Endothelial cell of umbilical vein (primary cell): ENCODE measurements around the gene AIG1. TPM values are rescaled to one million over a fixed set of nuclear protein-coding genes. Genes with fewer than 3 reads are reported as not detected.

Experiments used
- BruUV-seq: library from RNA; stranded (reverse); fragments of 400-500 nt; replicated peaks from 2 replicates; lab custom pipeline; 2021; lab: Mats Ljungman, UMichigan
- CTCF ChIA-PET: fragments of 300-600, 350-600 bp; sonication (Branson Sonifier 250); formaldehyde crosslinking; loops from one replicate; lab custom pipeline; 2021; ENCODE audit warnings: antibody characterized with exemption, inconsistent platforms; lab: Charles Lee
- POLR2A ChIA-PET: fragments of 300-600, 350-600 bp; sonication (Branson Sonifier 250); formaldehyde crosslinking; loops from one replicate; lab custom pipeline; 2021; ENCODE audit warnings: antibody characterized with exemption, inconsistent platforms; lab: Charles Lee
- DNase-seq: peaks from one replicate; pipeline ENCODE4 v3.0.0-alpha.2; 2011; ENCODE audit warnings: low read depth, low spot score
- FAIRE-seq: peaks from 2 replicates; lab custom pipeline; 2011; peaks lifted over from hg19 to GRCh38; lab: Jason Lieb, UNC
- H2AFZ ChIP-seq: 2 replicates; pipeline ENCODE4 v1.6.0; 2012; ENCODE audit warnings: low read depth, low read length, control low read depth, inconsistent platforms
- H3K27ac ChIP-seq: 2 replicates; pipeline ENCODE4 v1.5.1; 2011; ENCODE audit warnings: low read depth, mild to moderate bottlenecking, control low read depth, low read length, moderate library complexity; ENCODE audit not compliant: insufficient read depth
- H3K27me3 ChIP-seq, 2 experiments: 2 replicates each; pipeline versions ENCODE4 v1.6.0 to v1.6.1; 2011; ENCODE audit warnings: low read length in 2 of 2, mixed read lengths in 1 of 2; ENCODE audit not compliant: control insufficient read depth in 2 of 2, insufficient read depth in 2 of 2
- H3K36me3 ChIP-seq, 2 experiments: 2 replicates in 1 of 2; 3 replicates in 1 of 2; pipeline ENCODE4 v1.5.1; 2011; ENCODE audit warnings: low read length in 2 of 2, mild to moderate bottlenecking in 1 of 2, moderate library complexity in 1 of 2; ENCODE audit not compliant: control insufficient read depth in 2 of 2, insufficient read depth in 2 of 2; ENCODE audit errors: extremely low read depth in 1 of 2
- H3K4me1 ChIP-seq: 3 replicates; pipeline ENCODE4 v1.5.1; 2011; ENCODE audit warnings: mild to moderate bottlenecking, low read length; ENCODE audit not compliant: control insufficient read depth, insufficient read depth; ENCODE audit errors: extremely low read depth
- H3K4me2 ChIP-seq: 2 replicates; pipeline ENCODE4 v1.6.1; 2011; ENCODE audit warnings: low read length, control low read depth, mixed read lengths; ENCODE audit not compliant: insufficient read depth
- H3K4me3 ChIP-seq, 3 experiments: fragments of 200-600 bp in 1 of 3; sonication (generic), shearing (Covaris generic) in 1 of 3; replicated peaks in 1 of 3; 2 replicates each; pipeline ENCODE4 v1.5.1; 2011 to 2016; ENCODE audit warnings: control low read depth in 3 of 3, low read length in 3 of 3, mild to moderate bottlenecking in 2 of 3, inconsistent platforms in 1 of 3, low read depth in 1 of 3, moderate library complexity in 1 of 3; ENCODE audit not compliant: insufficient read depth in 1 of 3
- H3K79me2 ChIP-seq: 2 replicates; pipeline ENCODE4 v1.6.0; 2012; ENCODE audit warnings: low read length, inconsistent platforms; ENCODE audit not compliant: control insufficient read depth, insufficient read depth
- H3K9ac ChIP-seq: replicated peaks from 2 replicates; pipeline ENCODE3; 2011; ENCODE audit warnings: low read length, control low read depth; ENCODE audit not compliant: insufficient read depth; ENCODE audit errors: extremely low read depth
- H3K9me1 ChIP-seq: replicated peaks from 3 replicates; pipeline ENCODE4 v1.6.0; 2011; ENCODE audit warnings: mild to moderate bottlenecking, low read length; ENCODE audit not compliant: control insufficient read depth, insufficient read depth; ENCODE audit errors: extremely low read depth
- H3K9me3 ChIP-seq: replicated peaks from 2 replicates; pipeline ENCODE4 v1.5.1; 2012; ENCODE audit warnings: low read length, inconsistent platforms; ENCODE audit not compliant: control insufficient read depth, insufficient read depth
- H4K20me1 ChIP-seq: replicated peaks from 2 replicates; pipeline ENCODE3; 2011; ENCODE audit warnings: mild to moderate bottlenecking, low read length; ENCODE audit not compliant: control insufficient read depth, insufficient read depth; ENCODE audit errors: extremely low read depth
- CTCF ChIP-seq, 2 donors: IDR thresholded peaks; 1 replicate in 1 of 2; 2 replicates in 1 of 2; pipeline ENCODE4 v1.5.1; 2011; ENCODE audit warnings: low read length in 2 of 2, mild to moderate bottlenecking in 2 of 2, moderate library complexity in 2 of 2, control low read depth in 1 of 2, inconsistent platforms in 1 of 2, low read depth in 1 of 2; ENCODE audit not compliant: insufficient read depth in 1 of 2; ENCODE audit errors: extremely low read depth in 1 of 2
- EZH2 ChIP-seq: IDR thresholded peaks from 2 replicates; pipeline ENCODE4 v1.6.1; 2012; ENCODE audit warnings: borderline replicate concordance, low read depth, mild to moderate bottlenecking, moderate library complexity, low read length, inconsistent platforms; ENCODE audit not compliant: severe bottlenecking
- FOS ChIP-seq: IDR thresholded peaks from 2 replicates; pipeline ENCODE4 v1.6.1; 2011; ENCODE audit warnings: mild to moderate bottlenecking, low read length, moderate library complexity, borderline replicate concordance; ENCODE audit not compliant: insufficient read depth
- GATA2 ChIP-seq: IDR thresholded peaks from 2 replicates; pipeline ENCODE4 v1.7.0; 2011; ENCODE audit warnings: low read depth, mild to moderate bottlenecking, moderate library complexity, mixed read lengths, low read length; ENCODE audit not compliant: insufficient read length, insufficient read depth
- JUN ChIP-seq: IDR thresholded peaks from 2 replicates; pipeline ENCODE4 v1.6.1; 2011; ENCODE audit warnings: borderline replicate concordance, low read depth; ENCODE audit not compliant: insufficient read length, insufficient read depth
- MAX ChIP-seq: IDR thresholded peaks from 2 replicates; pipeline ENCODE4 v1.6.1; 2011; ENCODE audit not compliant: insufficient read depth, insufficient read length
- MYC ChIP-seq: IDR thresholded peaks from one replicate; pipeline ENCODE4 v1.6.1; 2011; ENCODE audit warnings: mild to moderate bottlenecking, low read depth, low read length
- POLR2A ChIP-seq: IDR thresholded peaks from 2 replicates; pipeline ENCODE4 v1.6.1; 2012; ENCODE audit warnings: low read depth, mild to moderate bottlenecking, control low read depth, low read length
- POLR2AphosphoS5 ChIP-seq: IDR thresholded peaks from 2 replicates; pipeline ENCODE4 v1.6.1; 2012; ENCODE audit warnings: low read depth, mild to moderate bottlenecking, control low read depth, low read length, moderate library complexity; ENCODE audit not compliant: insufficient read depth
- dilution Hi-C: fragments of 300-500 bp; cut with MboI; formaldehyde crosslinking; loops from one replicate; pipeline ENCODE4 v1.15.0; 2019; ENCODE audit warnings: low sequenced_read_pairs; ENCODE audit not compliant: extremely low pct_ligation_motif_present
- intact Hi-C: fragments of 100-400 bp; cut with micrococcal nuclease; formaldehyde crosslinking; loops from one replicate; pipeline ENCODE4 v1.10.0; 2022
- polyA plus RNA-seq, 4 experiments: library from polyadenylated mRNA; depleted of rRNA in 3 of 4; stranded (reverse) in 3 of 4; unstranded in 1 of 4; fragments of >200 nt; gene quantifications; 2 replicates each; pipeline versions ENCODE4 v1.2.1 to v1.2.3, GENCODE V29; 2011 to 2012; ENCODE audit warnings: missing spikeins in 1 of 4
- total RNA-seq: library from RNA; stranded (reverse); gene quantifications from 2 replicates; pipeline ENCODE4 v1.2.3, GENCODE V29; 2021

The AIG1 gene
- total and polyA plus RNA-seq, 2 donors (not counting 3 experiments of a cell fraction or from before 2014, with no cell fraction given), result 17.7 to 22.7 TPM

- Histone ChIP-seq H3K4me1 (peaks cover 4% of the 10 kb centered on the region), H3K4me2 (no peak overlapping the region), H3K9me1 (no peaks in the 10 kb centered on the region), H3K9me3 (no peaks in the 10 kb centered on the region), H3K4me3 (no peak overlapping the region), H3K27me3 (no peaks in the 10 kb centered on the region), H2AFZ (no peak overlapping the region), H4K20me1 (no peaks in the 10 kb centered on the region), H3K27ac (no peak overlapping the region), H3K9ac (no peak overlapping the region), H3K79me2 (no peaks in the 10 kb centered on the region), H3K36me3 (no peaks in the 10 kb centered on the region)
- ChIA-PET POLR2A (no interaction called here), CTCF (no interaction called here)
- dilution Hi-C loops (no loop called here), intact Hi-C loops (loop anchor here (10.0 kb wide), 1 partner anchor 360 kb away; no protein-coding TSS in a partner anchor)
- DNase-seq, result no peak
- TF ChIP-seq CTCF (IDR thresholded peaks at IDR 0.05; ENCODE audit: extremely low read depth in 1 of 2, insufficient read depth in 1 of 2, low read depth in 1 of 2, low read length in 2 of 2), result no peak
- TF ChIP-seq POLR2AphosphoS5, result no peak
- no peak for TF ChIP-seq JUN
- no peak for TF ChIP-seq POLR2A
- no peak for TF ChIP-seq FOS
- TF ChIP-seq MAX, result no peak
- TF ChIP-seq EZH2, result no peak
- TF ChIP-seq MYC, result no peak
- no peak for TF ChIP-seq GATA2
- FAIRE-seq, result no peak
- BruUV-seq, result no TSS peak
These were observed 4.4 kb downstream of the AIG1 start for GRCh38 chr6:143064951-143065683.
